ENCODE results near the gene HPGDS.

The HPGDS gene

GRCh38 chr4:94359221-94359620, 16.6 kb upstream of the HPGDS start:
- H3K9me3 ChIP-seq (ENCODE audit: control insufficient read depth, low read length): no peaks in the 10 kb centered on the region
- H3K4me3 ChIP-seq (ENCODE audit: low read depth, low read length): no peak overlapping the region
- no peaks in the 10 kb centered on the region for H3K4me1 ChIP-seq
- no peaks in the 10 kb centered on the region for H3K79me2 ChIP-seq
- TF ChIP-seq CTCF (IDR thresholded peaks at IDR 0.05): no peak
- no peak overlapping the region for H3K27ac ChIP-seq
- H3K4me2 ChIP-seq (ENCODE audit: low read length): no peak overlapping the region
- H2AFZ ChIP-seq: no peak overlapping the region
- H3K36me3 ChIP-seq (ENCODE audit: control insufficient read depth, insufficient read depth, low read length): no peaks in the 10 kb centered on the region
- H3K27me3 ChIP-seq (ENCODE audit: control insufficient read depth, insufficient read depth, low read length): no peaks in the 10 kb centered on the region
- H3K9ac ChIP-seq: no peak overlapping the region

- Histone ChIP-seq H3K79me2 (no peaks in the 10 kb centered on the region), H3K4me3 (ENCODE audit: low read depth, low read length) (no peak overlapping the region), H2AFZ (no peak overlapping the region), H3K9ac (no peak overlapping the region), H3K4me2 (ENCODE audit: low read length) (no peak overlapping the region), H3K27ac (no peak overlapping the region), H3K36me3 (ENCODE audit: control insufficient read depth, insufficient read depth, low read length) (no peaks in the 10 kb centered on the region), H3K27me3 (ENCODE audit: control insufficient read depth, insufficient read depth, low read length) (no peaks in the 10 kb centered on the region), H3K4me1 (no peaks in the 10 kb centered on the region), H3K9me3 (ENCODE audit: control insufficient read depth, low read length) (no peaks in the 10 kb centered on the region)
- no peak for TF ChIP-seq CTCF (IDR thresholded peaks at IDR 0.05)
These were observed 15.5 kb upstream of the HPGDS start for GRCh38 chr4:94358101-94358500.

- H3K36me3 ChIP-seq (ENCODE audit: control insufficient read depth, insufficient read depth, low read length): no peaks in the 10 kb centered on the region
- H3K4me3 ChIP-seq (ENCODE audit: low read depth, low read length): no peak overlapping the region
- no peaks in the 10 kb centered on the region for H3K4me1 ChIP-seq
- TF ChIP-seq CTCF (IDR thresholded peaks at IDR 0.05): no peak
- no peaks in the 10 kb centered on the region for H3K27me3 ChIP-seq (ENCODE audit: control insufficient read depth, insufficient read depth, low read length)
- H3K79me2 ChIP-seq: no peaks in the 10 kb centered on the region
- H3K9ac ChIP-seq: no peak overlapping the region
- no peaks in the 10 kb centered on the region for H3K9me3 ChIP-seq (ENCODE audit: control insufficient read depth, low read length)
- H3K4me2 ChIP-seq (ENCODE audit: low read length): no peak overlapping the region
- H3K27ac ChIP-seq: no peak overlapping the region
- H2AFZ ChIP-seq: no peak overlapping the region
These were observed 15.0 kb upstream of the HPGDS start for GRCh38 chr4:94357624-94358023.

- Histone ChIP-seq H3K27ac (no peak overlapping the region), H2AFZ (no peak overlapping the region), H3K27me3 (ENCODE audit: control insufficient read depth, insufficient read depth, low read length) (no peaks in the 10 kb centered on the region), H3K9ac (no peak overlapping the region), H3K4me2 (ENCODE audit: low read length) (no peak overlapping the region), H3K4me3 (ENCODE audit: low read depth, low read length) (no peak overlapping the region), H3K36me3 (ENCODE audit: control insufficient read depth, insufficient read depth, low read length) (no peaks in the 10 kb centered on the region), H3K9me3 (ENCODE audit: control insufficient read depth, low read length) (no peaks in the 10 kb centered on the region), H3K79me2 (no peaks in the 10 kb centered on the region), H3K4me1 (no peaks in the 10 kb centered on the region)
- no peak for TF ChIP-seq CTCF (IDR thresholded peaks at IDR 0.05)
These were observed 13.8 kb upstream of the HPGDS start for GRCh38 chr4:94356444-94356843.

- Histone ChIP-seq H3K4me1 (no peaks in the 10 kb centered on the region), H2AFZ (no peak overlapping the region), H3K9ac (no peak overlapping the region), H3K4me3 (ENCODE audit: low read depth, low read length) (no peak overlapping the region), H3K36me3 (ENCODE audit: control insufficient read depth, insufficient read depth, low read length) (no peaks in the 10 kb centered on the region), H3K4me2 (ENCODE audit: low read length) (no peak overlapping the region), H3K27me3 (ENCODE audit: control insufficient read depth, insufficient read depth, low read length) (no peaks in the 10 kb centered on the region), H3K9me3 (ENCODE audit: control insufficient read depth, low read length) (no peaks in the 10 kb centered on the region), H3K27ac (no peak overlapping the region), H3K79me2 (no peaks in the 10 kb centered on the region)
- no peak for TF ChIP-seq CTCF (IDR thresholded peaks at IDR 0.05)
These were observed 11.8 kb upstream of the HPGDS start for GRCh38 chr4:94354474-94354896.

Data from parathyroid adenoma (tissue), 2 donors.